Measurements from ENCODE around the gene ADD3. TPM values are rescaled to one million over a fixed set of nuclear protein-coding genes. Genes with fewer than 3 reads are reported as not detected.

Gene ADD3
- total RNA-seq, 2 experiments from 2014 or later: 273 to 302 TPM

DNA sequence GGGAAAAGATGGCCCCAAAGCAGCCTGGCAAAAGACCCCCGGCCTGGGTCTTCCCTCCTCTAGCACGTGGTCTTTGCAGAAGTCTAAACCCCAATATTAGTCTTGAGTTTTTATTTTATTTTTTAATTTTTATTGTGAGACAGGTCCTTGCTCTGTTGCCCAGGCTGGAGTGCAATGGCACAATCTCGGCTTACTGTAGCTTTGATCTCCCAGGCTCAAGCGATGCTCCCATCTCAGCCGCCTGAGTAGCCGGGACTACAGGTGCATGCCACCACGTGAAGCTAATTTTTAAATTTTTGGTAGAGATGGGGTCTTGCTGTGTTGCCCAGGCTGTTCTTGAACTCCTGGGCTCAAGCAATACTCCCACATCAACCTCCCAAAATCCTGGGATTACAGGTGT is 159.4 kb downstream of the ADD3 start:
- TF ChIP-seq, protein P1, sequence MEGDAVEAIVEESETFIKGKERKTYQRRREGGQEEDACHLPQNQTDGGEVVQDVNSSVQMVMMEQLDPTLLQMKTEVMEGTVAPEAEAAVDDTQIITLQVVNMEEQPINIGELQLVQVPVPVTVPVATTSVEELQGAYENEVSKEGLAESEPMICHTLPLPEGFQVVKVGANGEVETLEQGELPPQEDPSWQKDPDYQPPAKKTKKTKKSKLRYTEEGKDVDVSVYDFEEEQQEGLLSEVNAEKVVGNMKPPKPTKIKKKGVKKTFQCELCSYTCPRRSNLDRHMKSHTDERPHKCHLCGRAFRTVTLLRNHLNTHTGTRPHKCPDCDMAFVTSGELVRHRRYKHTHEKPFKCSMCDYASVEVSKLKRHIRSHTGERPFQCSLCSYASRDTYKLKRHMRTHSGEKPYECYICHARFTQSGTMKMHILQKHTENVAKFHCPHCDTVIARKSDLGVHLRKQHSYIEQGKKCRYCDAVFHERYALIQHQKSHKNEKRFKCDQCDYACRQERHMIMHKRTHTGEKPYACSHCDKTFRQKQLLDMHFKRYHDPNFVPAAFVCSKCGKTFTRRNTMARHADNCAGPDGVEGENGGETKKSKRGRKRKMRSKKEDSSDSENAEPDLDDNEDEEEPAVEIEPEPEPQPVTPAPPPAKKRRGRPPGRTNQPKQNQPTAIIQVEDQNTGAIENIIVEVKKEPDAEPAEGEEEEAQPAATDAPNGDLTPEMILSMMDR (IDR thresholded peaks at IDR 0.05): no peak
- intact Hi-C loops (cut with DNase I, micrococcal nuclease): no loop called here
- ATAC-seq (ENCODE audit: poor library complexity): no peak
- Histone ChIP-seq H3K27ac (ENCODE audit: low read depth in 1 of 2, low read length in 2 of 2) (no peak overlapping the region), H3K9me3 (ENCODE audit: control insufficient read depth in 1 of 2, insufficient read depth in 1 of 2, low read length in 2 of 2) (peaks cover 0 to 4% of the 10 kb centered on the region in 2 experiments), H3K4me3 (ENCODE audit: low read length) (no peak overlapping the region), H3K36me3 (ENCODE audit: insufficient read depth, low read length) (no peaks in the 10 kb centered on the region), H3K4me1 (ENCODE audit: insufficient read depth, low read length) (peaks cover 21% of the 10 kb centered on the region), H3K27me3 (ENCODE audit: control insufficient read depth in 1 of 2, insufficient read depth in 2 of 2, low read length in 2 of 2) (peaks cover 65 to 78% of the 10 kb centered on the region in 2 experiments)
- CTCF ChIA-PET: interaction anchor here (0.9 to 1.3 kb wide), 2 partner anchors 10 to 59 kb away, joined by 3 to 4 read pairs; no protein-coding TSS in a partner anchor
- Mint-ChIP-seq H3K4me1 (ENCODE audit: low read depth) (peaks cover 28% of the 10 kb centered on the region), H3K27me3 (peaks cover 86% of the 10 kb centered on the region), H3K4me3 (no peak overlapping the region), H3K9me3 (no peaks in the 10 kb centered on the region), H3K36me3 (ENCODE audit: low read depth) (no peaks in the 10 kb centered on the region), H3K27ac (no peak overlapping the region)
- no peak for DNase-seq
- POLR2A ChIA-PET: interaction anchor here (0.6 to 1.8 kb wide), 2 partner anchors 9 to 22 kb away, joined by 3 to 6 read pairs; no protein-coding TSS in a partner anchor

DNA sequence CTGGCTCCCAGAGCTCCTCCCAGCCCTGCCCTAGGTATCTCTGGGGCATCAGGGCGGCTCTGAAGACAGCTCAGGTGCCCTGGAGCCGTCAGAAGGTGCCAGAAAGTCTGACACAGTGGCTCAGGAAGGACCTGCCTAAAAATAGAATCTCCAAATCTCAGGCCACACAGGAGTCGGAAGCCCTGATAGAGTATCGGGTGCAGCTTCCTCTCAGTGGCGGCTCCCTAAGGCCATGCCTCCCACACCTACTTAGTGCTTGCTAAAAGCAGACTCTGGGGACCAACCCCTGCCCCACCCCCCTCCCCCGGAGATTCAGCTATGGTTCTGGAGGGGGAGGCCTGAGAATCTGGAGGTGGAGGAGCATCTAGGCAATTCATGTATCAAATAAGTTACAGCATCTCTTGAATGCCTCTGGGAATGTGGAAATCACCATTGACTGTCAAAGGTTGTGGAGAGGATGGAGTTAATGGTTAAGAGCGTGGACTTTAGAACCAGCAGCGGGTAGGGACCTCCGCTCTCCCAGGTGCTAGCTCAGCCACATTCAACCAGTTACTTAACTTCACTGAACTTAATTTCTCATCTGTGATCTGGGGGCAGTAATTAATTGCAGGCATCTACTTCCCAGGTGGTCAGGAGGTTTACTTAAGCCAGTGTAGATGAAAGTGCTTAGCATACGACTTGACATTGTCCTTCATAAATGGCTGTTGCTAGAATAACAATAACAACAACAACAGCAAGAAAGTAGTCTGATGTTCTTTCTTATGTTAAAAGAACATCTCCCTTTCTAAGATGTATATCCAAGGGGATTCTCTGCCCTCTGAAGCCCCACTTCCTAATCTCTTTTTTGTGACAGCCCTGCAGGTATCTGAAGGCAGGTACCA is 161.1 kb downstream of the ADD3 start:
- Histone ChIP-seq H3K9me3 (ENCODE audit: control insufficient read depth in 1 of 2, insufficient read depth in 1 of 2, low read length in 2 of 2) (peaks cover 0 to 4% of the 10 kb centered on the region in 2 experiments), H3K27me3 (ENCODE audit: control insufficient read depth in 1 of 2, insufficient read depth in 2 of 2, low read length in 2 of 2) (peaks cover 61 to 69% of the 10 kb centered on the region in 2 experiments), H3K4me1 (ENCODE audit: insufficient read depth, low read length) (peaks cover 21% of the 10 kb centered on the region), H3K27ac (ENCODE audit: low read depth in 1 of 2, low read length in 2 of 2) (no peak overlapping the region), H3K4me3 (ENCODE audit: low read length) (no peak overlapping the region), H3K36me3 (ENCODE audit: insufficient read depth, low read length) (no peaks in the 10 kb centered on the region)
- ChIA-PET CTCF (no interaction called here), POLR2A (interaction anchor here (0.9 to 1.8 kb wide), 3 partner anchors 12 to 43 kb away, joined by 5 to 7 read pairs (median 6); no protein-coding TSS in a partner anchor)
- TF ChIP-seq, protein P1 (IDR thresholded peaks at IDR 0.05): no peak
- Mint-ChIP-seq H3K4me3 (no peak overlapping the region), H3K36me3 (ENCODE audit: low read depth) (no peaks in the 10 kb centered on the region), H3K27me3 (peaks cover 81% of the 10 kb centered on the region), H3K4me1 (ENCODE audit: low read depth) (peaks cover 28% of the 10 kb centered on the region), H3K27ac (no peak overlapping the region), H3K9me3 (no peaks in the 10 kb centered on the region)
- intact Hi-C loops (cut with DNase I, micrococcal nuclease): no loop called here
- ATAC-seq (ENCODE audit: poor library complexity) (peak; percentile 48), DNase-seq (peak in 2 of 14 experiments; percentile 11)

DNA sequence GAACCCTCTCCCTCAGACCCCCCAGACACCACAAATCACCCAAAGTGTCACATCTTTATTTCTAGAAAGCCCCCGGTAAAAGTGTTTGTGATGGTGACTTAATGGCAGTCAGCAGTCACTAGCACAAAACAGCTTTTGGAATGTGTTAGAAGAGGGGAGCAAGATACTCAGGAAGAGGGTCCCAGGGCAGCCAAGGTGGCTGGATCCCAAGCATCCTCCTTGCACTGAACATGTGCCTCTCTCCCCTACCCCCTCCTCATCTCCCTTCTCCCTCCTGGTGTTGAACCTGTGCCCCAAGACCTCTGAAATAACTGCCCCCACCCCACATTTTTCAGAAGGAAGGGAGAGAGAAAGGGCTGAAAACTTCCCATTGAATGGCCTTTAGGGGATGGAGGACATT is 161.8 kb downstream of the ADD3 start:
- Histone ChIP-seq H3K4me3 (ENCODE audit: low read length) (no peak overlapping the region), H3K27ac (ENCODE audit: low read depth in 1 of 2, low read length in 2 of 2) (no peak overlapping the region), H3K9me3 (ENCODE audit: control insufficient read depth in 1 of 2, insufficient read depth in 1 of 2, low read length in 2 of 2) (peaks cover 0 to 4% of the 10 kb centered on the region in 2 experiments), H3K27me3 (ENCODE audit: control insufficient read depth in 1 of 2, insufficient read depth in 2 of 2, low read length in 2 of 2) (peaks cover 61 to 70% of the 10 kb centered on the region in 2 experiments), H3K36me3 (ENCODE audit: insufficient read depth, low read length) (no peaks in the 10 kb centered on the region), H3K4me1 (ENCODE audit: insufficient read depth, low read length) (peaks cover 21% of the 10 kb centered on the region)
- no peaks in the 10 kb centered on the region for H3K9me3 Mint-ChIP-seq
- ChIA-PET POLR2A (no interaction called here), CTCF (no interaction called here)
- H3K27me3 Mint-ChIP-seq: peaks cover 82% of the 10 kb centered on the region
- intact Hi-C loops (cut with DNase I, micrococcal nuclease): no loop called here
- no peak for ATAC-seq (ENCODE audit: poor library complexity)
- TF ChIP-seq, protein P1 (IDR thresholded peaks at IDR 0.05): no peak
- H3K36me3 Mint-ChIP-seq (ENCODE audit: low read depth): no peaks in the 10 kb centered on the region
- H3K4me1 Mint-ChIP-seq (ENCODE audit: low read depth): peaks cover 28% of the 10 kb centered on the region
- DNase-seq: no peak
- H3K27ac Mint-ChIP-seq: no peak overlapping the region
- H3K4me3 Mint-ChIP-seq: no peak overlapping the region

Data from CD4-positive, alpha-beta T cell (primary cell).